Inferior parietal cortex (tissue), 1 donor: ENCODE data around the gene ATP8A2.
A peak's percentile ranks its signal among the peaks of the same experiment; 100 is the strongest.
"Not testable (repeated sequence)": the region's sequence is repeated elsewhere in the genome, so short reads cannot be mapped to it uniquely, and the experiment has no call there.

ENCODE experiments used
- DNase-seq: peaks from one replicate; pipeline ENCODE4 v3.0.0-alpha.2; 2016; ENCODE audit errors: extremely low spot score

Gene ATP8A2

GRCh38 chr13:25541434-25542123 is 169.8 kb downstream of the ATP8A2 start:
- DNase-seq: no peak

- DNase-seq: not testable (repeated sequence)
Observed at GRCh38 chr13:25548991-25549390, 177.2 kb downstream of the ATP8A2 start.

- DNase-seq: no peak
Observed at GRCh38 chr13:25561812-25562211, 190.0 kb downstream of the ATP8A2 start.

DNA sequence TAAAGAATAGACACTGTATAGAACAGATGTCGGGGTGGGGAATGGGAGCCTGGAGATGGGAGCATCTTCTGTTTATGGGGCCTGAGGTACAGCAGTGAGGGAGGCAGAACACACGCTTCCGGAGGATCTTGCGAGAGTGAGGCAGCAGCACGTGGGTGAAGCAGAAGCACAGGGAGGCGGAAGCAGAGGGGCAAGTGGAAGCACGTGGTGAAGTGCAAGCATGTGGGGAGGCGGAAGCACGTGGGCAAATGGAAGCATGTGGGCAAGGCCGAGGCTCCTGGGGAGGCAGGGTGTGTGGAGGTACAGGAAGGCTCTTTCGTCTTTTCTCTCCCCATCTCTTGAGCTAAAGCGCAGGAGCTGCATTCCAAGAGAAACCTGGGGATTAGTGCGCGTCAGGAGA is 198.4 kb downstream of the ATP8A2 start:
- DNase-seq: no peak

- no peak for DNase-seq
Observed at GRCh38 chr13:25571237-25571636, 199.5 kb downstream of the ATP8A2 start.

GRCh38 chr13:25572171-25572570 is 200.4 kb downstream of the ATP8A2 start:
- not testable (repeated sequence) for DNase-seq

- peak; percentile 97 for DNase-seq
Observed at GRCh38 chr13:25574437-25575411, 202.9 kb downstream of the ATP8A2 start.

- DNase-seq: no peak
Observed at GRCh38 chr13:25575562-25575961, 203.8 kb downstream of the ATP8A2 start.

- no peak for DNase-seq
Observed at GRCh38 chr13:25578526-25578925, 206.8 kb downstream of the ATP8A2 start.

DNA sequence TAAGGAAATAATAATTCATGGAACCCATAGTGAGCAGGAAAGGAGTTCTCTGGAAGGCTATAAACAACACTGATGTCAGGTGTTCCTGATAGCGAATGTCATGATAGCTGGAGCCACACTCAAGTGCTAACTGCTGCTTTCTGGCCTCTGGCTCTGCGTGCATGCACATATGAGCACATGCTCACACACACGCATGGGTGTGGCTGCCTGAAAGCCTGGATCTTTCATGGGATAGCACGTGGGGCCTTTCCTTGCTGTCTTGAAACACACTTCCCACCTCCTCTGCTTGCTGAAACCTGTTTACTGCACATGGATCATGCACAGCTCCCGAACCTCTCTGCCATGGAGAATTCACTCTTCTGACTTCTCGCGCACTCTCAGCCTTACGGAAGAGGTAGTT is 207.4 kb downstream of the ATP8A2 start:
- no peak for DNase-seq

GRCh38 chr13:25581351-25581750 is 209.6 kb downstream of the ATP8A2 start:
- no peak for DNase-seq

- no peak for DNase-seq
Observed at GRCh38 chr13:25584087-25584486, 212.3 kb downstream of the ATP8A2 start.

DNA sequence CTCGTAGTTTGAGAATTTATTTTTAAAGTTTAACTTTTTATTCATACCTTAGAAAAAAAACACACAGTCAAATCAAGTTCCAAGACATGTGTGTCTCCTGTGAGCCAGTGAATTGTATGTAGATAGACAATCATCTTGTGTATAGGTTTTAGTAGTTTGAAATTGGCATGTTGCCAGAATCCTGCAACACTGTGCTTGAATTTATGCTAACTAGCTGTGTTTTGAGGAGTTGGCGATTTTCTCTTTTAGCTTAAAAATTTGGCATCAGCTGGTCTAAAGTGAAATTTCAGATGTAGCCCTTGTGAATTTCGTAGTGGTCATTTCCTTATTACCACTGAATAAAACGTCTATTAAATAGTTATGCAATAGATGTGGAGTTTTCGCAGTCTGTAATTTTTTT is 213.2 kb downstream of the ATP8A2 start:
- DNase-seq: no peak

GRCh38 chr13:25587326-25587980 is 215.7 kb downstream of the ATP8A2 start:
- DNase-seq: no peak

- DNase-seq: no peak
Observed at GRCh38 chr13:25588336-25589060, 216.7 kb downstream of the ATP8A2 start.

GRCh38 chr13:25598421-25598820 is 226.6 kb downstream of the ATP8A2 start:
- no peak for DNase-seq

GRCh38 chr13:25602176-25602575 is 230.4 kb downstream of the ATP8A2 start:
- DNase-seq: no peak

GRCh38 chr13:25604106-25604505 is 232.3 kb downstream of the ATP8A2 start:
- no peak for DNase-seq

DNA sequence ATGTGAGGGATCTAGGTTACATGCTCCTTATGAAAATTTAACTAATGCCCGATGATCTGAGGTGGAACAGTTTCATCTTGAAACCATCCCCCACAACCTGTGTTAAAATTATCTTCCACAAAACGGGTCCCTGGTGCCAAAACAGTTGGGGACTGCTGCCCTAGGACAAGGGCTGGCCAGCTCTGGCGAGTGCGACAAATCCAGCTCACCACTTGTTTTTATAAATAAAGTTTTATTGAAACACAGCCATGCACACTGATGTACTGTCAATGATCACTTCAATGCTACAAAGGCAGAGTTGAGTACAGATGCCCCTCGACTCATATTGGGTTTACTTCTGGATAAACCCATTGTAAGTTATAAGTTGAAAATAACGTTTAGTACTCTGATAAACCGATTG is 235.3 kb downstream of the ATP8A2 start:
- no peak for DNase-seq

- no peak for DNase-seq
Observed at GRCh38 chr13:25608181-25608580, 236.4 kb downstream of the ATP8A2 start.

DNA sequence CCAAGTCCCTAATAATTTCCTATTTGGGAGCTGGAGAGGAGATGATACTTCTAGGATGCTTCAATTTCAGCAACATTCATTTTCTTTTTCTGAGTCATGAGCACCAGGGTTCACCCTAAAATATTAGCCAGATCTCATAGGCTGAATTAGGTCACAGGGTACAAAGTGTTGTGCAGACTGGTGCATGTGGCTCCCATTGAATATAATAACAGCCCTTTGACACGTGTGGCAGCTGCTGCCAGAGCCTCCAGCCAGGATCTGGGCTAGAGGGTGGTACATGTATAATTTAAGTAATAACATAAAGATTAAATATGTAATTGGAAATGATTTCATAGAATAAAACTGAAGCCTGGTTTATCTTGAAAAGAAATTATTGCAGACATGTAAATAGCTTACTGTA is 244.9 kb downstream of the ATP8A2 start:
- no peak for DNase-seq

GRCh38 chr13:25619897-25620296 is 248.1 kb downstream of the ATP8A2 start:
- no peak for DNase-seq
